T-helper 22 cell (primary cell): ENCODE measurements around the gene PPP1R2C.

Experiments
- DNase-seq: peaks from one replicate; pipeline ENCODE4 v3.0.0-alpha.2; 2020; ENCODE audit warnings: low read depth

Gene PPP1R2C

DNA sequence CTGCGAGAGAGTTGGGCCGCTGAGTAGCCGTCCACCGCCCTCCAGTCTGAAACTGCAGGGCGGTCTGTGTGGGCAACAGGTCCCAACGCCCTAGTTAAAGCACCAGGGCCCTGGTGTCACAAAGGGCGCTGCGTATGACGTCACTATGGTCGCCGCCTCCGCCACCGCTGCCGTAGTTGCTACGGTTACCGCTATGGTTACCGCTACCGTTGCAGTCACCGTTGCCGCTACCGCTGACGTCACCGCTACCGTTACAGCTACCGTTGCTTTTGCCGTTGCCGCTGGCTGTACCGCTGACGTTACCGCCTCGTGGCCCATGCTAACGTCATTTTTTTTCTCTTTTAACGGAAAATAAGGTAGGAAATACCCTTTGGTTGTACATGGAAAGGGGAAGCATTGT lies at the start of gene PPP1R2C:
PPP1R2C (minus strand) TSS at position 68 of the 400 bp plus-strand sequence. CDS start 84 bp downstream, outside the sequence.
- peak; percentile 50 for DNase-seq

- DNase-seq = no peak
These were observed 47.2 kb upstream of the PPP1R2C start for GRCh38 chrX:42825201-42825600.

- no peak for DNase-seq
These were observed 46.6 kb upstream of the PPP1R2C start for GRCh38 chrX:42824541-42824940.

DNA sequence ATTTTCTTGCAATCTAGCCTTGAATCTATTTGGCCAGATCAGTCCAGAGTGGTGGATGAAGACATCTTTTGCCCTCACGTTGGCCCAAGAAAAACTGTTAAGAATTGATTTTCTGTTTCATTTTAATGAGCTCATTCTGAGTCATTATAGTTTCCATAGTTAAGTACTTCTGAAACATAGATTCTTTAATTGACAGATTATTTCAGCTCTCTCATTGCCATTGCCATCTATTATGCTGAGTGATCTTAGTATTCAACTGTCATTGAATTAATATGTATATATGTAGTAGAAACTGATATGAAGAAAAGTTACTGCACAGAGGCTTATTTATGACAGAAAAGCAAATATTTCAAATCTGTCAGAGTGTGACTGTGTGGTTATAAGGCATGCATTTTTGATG lies 45.5 kb upstream of the PPP1R2C start:
- no peak for DNase-seq

DNA sequence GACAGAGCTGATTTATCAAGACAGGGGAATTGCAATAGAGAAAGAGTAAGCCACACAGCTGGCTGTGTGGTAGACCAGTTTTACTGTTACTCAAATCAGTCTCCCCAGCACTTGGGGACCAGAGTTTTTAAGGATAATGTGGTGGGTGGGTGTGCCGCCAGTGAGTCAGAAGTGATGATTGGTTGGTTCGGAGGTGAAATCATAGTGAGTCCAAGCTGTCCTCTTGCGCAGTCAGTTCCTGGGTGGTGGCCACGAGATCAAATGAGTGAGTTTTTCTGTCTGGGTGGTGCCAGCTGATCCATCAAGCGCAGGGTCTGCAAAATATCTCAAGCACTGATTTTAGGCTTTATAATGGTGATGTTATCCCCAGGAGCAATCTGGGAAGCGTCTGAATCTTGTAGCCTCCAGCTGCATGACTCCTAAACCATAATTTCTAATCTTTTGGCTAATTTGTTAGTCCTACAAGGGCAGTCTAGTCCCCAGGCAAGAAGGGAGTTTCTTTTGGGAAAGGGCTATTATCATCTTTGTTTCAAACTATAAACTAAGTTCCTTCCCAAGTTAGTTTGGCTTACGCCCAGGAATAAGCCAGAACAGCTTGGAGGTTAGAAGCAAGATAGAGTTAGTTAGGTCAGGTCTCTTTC lies 44.0 kb upstream of the PPP1R2C start:
- no peak for DNase-seq

DNA sequence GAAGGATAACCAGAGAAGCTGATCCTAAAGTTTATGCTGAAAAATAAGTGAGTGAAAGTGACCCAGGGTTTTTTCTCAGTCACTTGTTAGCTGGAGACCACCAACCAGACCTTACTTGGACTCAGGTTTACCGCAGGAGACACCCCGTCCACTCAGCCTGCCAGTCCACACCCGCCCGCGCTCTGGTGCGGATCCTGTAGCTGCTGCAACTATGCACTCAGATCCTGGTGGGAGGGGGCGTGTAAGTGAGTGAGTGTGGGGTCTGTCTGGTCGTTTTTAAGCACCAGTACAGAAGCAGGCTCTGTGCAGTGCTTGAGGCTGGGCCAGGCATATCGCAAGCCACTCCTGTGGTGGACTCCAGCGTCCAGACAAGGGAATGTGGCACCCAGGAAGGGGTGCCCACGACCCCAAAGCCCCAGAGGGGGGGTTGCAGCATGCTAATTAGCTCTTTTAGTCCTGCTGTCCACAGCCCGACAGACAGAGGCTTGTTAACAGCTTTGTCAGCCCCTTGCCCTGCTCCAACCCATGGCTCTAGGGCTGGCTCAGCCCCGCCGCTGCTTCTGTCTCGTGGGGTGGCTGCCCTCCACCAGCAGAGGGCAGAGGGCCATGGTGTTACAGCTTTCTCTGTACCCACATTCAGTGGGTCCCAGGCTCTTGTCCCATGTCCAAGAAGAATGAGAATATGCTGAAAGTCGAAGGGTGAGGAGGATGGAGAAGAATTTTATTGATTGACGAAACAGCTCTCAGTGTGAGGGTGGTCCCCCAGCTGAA lies 40.4 kb upstream of the PPP1R2C start:
- DNase-seq = no peak

DNA sequence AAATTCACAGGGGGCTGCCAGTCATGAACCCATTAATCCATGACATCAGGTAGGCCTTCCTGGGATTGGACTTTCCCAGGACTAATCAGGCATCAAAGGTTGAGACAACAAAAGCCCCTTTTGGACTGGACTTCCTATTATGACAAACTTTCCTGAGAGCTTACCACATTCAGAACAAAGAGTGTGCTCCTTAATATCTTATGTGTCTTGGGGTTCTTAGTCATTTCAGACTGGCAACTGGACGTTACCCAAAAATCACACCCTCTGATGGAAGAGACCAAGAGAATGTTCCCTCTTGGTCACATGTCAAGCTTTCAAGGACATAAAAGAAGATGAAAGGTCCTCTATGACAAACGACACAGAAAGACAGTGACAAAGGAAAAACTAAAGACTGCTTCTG lies 31.6 kb upstream of the PPP1R2C start:
- DNase-seq = no peak

- no peak for DNase-seq
These were observed 29.4 kb upstream of the PPP1R2C start for GRCh38 chrX:42807393-42807792.

DNA sequence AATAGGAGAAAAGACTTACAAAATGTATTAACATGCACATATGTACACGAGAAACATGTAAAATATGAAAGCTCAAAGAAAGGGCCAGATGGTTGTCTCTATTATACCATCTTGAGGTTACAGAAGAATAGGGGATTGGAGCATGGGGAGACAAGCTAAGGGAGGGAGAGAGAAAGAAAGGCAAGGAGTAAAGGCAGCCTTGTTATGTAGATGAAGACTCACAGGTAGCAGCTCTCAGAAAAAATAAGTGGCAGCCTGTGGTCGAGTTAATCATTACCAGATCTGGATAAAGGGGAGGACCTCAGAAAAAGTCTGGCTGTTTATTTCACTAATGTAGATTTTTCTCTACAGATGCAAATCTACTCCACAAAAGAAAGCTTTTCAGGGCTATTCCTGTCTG lies 26.6 kb upstream of the PPP1R2C start:
- DNase-seq = no peak

DNA sequence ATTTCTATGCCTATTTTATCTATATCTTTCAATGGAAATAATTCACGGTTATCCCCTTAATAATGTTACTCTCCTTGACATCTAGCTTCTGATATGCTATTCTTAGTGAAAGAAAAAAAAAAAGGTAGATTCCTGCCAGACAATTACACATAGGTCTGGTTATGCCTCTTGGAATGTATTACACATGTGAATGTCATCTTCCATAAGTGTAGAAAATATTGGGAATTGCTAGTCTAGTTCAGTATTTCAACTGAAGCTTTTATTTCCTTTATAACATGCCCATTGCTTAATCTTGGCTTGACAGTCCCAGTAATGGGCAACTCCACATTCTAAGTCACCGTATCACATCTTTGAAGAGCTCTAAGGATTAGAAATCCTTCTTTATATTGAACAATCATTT lies 25.4 kb upstream of the PPP1R2C start:
- DNase-seq = no peak

DNA sequence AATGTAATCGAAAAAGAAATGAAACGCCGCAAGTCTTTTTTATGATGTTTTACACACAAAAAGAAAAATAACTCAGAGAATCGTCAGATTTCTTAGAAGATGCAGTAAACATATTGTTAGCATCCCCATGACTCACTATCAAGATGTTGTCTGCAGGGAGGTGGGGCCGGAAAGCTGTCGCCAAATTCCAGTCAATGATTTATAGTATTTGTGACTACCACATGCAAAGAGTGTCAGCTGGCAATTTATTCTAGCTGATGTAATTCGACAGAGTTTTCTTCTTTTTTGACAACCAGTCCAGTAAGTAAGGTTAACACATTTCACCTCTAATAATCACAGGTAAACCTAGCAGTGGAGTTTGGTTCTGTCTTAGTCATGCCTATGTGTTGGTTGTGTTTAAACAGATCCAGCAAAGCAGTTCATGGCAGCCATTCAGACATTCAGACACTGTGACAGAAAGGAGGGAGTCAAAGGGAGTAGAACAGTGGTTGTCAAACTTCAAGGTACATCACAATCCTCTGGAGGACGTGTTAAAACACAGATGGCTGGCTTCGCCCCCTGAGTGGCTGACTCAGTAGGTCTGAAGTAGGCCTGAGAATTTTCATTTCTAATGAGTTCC lies 19.8 kb upstream of the PPP1R2C start:
- DNase-seq = no peak

DNA sequence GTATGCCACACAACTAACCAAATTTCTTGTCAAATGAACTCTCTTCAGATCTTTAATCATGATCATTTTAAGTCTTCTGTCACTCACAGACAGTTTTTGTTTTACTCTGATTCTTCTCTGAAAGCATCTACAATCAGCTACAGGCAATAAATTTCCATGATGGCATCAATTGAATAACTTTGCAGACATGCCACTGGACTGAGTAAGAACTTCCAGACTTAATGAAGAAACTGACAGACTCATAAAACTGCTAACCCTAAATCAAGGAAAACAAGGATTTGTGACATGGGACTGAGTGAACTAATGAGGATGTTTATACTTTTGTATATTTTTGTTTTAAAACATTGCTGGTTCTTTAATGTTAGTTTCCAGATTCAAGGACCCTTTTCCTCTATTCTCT lies 5.5 kb upstream of the PPP1R2C start:
- no peak for DNase-seq

DNA sequence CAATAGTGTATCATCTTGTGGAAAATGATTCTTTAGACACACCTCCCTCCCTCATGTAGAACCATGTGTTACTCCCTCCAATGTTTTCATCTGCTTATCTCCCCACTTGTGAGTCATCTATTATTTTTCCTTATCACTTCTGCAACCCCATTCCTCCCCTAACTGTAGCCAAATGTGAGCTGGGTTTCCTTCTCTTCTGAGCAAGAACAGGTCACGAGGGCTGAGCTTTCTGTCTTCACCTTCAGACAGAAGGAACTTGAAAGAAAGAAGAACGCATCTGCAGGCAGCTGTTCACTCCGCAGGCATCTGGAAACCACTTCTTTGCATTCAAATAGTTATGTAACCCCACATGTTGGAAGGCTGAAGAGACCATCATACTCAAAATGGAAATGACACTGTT lies 1.8 kb downstream of the PPP1R2C start:
- DNase-seq = no peak

- DNase-seq = no peak
These were observed 5.1 kb downstream of the PPP1R2C start for GRCh38 chrX:42772874-42773273.

DNA sequence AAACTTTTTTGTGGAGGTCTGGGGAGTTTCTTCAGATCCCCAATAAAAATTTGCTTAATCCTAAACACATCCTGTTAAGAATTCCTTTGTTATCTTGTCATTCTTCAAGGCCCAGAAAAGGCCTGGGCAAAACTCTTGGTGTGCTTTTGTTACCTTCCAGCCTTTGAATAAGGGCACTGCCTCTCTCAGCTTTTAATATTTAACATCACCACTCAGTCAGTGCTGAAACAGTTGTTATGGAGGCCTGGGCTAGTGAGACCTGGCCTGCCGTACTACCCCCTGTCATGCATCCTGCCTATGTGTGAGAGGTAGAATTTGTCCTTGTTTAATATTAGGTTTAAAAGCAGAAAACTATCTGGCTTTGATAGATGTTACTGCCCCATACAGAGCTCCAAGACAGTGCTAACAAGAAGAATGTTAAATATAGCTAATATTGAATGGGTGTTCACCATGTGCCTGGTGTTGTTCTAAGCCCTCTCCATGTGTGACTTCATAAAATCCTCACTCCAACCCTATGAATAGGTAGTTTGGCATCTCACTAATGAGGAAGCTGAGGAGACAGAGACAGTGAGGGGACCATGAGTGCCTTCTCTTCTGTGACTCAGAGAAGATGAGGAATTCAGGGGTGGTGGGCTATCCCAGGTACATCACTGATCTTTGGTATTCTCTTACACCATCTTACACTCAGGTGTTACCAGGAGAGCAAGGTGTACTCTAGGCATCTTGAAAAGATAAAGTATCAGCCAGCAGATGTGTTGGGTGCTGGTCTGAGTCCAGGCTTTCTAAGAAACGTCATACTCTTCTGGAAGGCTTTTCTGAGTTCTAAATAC lies 6.2 kb downstream of the PPP1R2C start:
- DNase-seq = no peak

DNA sequence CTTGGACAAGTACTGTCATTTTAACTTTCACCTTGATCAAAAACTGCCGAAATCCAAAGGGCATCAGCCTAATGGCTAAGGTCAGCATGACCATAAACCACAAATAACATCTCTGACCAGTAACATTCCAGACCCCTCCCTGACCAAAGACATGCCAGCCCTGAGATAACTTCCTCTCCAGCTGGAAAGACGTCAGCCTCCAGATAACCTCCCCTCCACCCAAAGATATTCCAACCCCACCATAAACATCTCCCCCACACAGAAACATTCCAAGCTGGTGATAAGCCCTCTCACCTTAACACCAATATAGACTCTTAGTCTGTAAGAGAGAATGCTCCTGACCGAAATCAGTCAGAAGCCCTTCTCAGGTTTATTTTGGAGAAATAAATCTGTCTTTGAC lies 7.4 kb downstream of the PPP1R2C start:
- DNase-seq = no peak

GRCh38 chrX:42759881-42760280 lies 18.1 kb downstream of the PPP1R2C start:
- DNase-seq = no peak

DNA sequence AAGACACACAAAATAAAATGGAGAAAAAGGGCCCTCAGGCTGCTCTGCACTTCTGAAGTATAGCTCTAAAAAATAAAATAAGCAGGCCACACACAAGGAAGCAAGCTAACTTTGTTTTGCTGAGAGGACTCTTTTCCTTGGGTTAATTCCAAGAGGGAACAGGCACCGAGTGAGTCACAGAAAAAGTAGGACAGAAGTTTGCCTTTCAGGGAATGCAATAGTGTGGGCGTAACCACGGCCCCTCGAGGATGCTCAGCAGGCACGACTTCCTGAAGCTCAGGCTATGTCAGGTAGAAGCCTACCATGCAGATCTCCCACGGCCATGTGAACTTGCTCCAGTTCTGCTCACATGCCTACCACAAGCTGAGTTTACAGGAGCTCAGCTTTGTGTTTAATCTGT lies 22.1 kb downstream of the PPP1R2C start:
- no peak for DNase-seq

DNA sequence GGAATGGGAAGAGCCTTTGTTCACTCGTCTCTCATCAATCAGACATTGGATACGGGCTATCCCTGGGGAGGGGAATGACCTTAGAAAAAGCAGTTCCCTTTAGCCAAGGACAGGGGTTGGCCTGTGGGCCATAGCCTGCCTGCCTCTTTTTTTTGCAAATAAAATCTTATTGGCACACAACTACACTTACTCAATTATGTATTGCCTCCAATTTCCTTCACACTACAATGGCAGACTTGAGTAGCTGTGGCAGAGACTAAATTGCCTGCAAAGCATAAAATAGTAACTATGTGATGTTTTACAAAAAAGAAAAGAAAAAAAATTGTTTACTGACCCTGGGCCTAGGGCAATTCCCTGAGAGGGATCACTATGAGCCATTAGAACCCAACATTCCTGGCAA lies 23.4 kb downstream of the PPP1R2C start:
- no peak for DNase-seq

- no peak for DNase-seq
These were observed 23.8 kb downstream of the PPP1R2C start for GRCh38 chrX:42754115-42754514.

DNA sequence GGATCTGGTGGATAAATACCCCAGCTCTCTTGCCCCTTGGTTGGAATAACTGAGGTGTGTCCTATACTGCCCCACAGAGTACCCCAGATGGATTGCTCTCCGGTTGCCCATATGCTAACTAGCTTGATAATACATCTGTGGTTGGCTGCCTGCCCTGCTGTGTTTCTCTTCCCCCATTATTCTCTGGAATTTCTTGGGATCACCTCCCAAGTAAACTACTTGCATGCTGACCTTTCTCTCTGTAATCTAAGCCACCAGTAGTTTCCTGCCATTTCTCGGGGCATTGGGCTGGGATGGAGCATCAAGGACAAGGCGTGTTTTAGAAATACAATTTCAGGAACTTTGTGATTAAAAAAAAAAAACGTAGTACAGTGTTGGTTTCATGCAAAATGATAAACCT lies 25.2 kb downstream of the PPP1R2C start:
- DNase-seq = no peak

GRCh38 chrX:42751573-42751972 lies 26.4 kb downstream of the PPP1R2C start:
- no peak for DNase-seq
